NT2/D1 (cell line): ENCODE results near the gene NADK.

ENCODE experiments used
- YY1 ChIP-seq: IDR thresholded peaks from 2 replicates; pipeline ENCODE4 v1.6.1; 2011; ENCODE audit not compliant: insufficient read length, insufficient read depth
- ZNF274 ChIP-seq: IDR thresholded peaks from 2 replicates; pipeline ENCODE4 v1.6.1; 2011; ENCODE audit warnings: mild to moderate bottlenecking, low read depth, low read length

- TF ChIP-seq ZNF274 (no peak), YY1 (no peak)
These were observed 6.7 kb upstream of the NADK start for GRCh38 chr1:1784933-1785332.
